Measurements from ENCODE around the gene AGRP.
A peak's percentile ranks its signal among the peaks of the same experiment; 100 is the strongest.

Gene AGRP

DNA sequence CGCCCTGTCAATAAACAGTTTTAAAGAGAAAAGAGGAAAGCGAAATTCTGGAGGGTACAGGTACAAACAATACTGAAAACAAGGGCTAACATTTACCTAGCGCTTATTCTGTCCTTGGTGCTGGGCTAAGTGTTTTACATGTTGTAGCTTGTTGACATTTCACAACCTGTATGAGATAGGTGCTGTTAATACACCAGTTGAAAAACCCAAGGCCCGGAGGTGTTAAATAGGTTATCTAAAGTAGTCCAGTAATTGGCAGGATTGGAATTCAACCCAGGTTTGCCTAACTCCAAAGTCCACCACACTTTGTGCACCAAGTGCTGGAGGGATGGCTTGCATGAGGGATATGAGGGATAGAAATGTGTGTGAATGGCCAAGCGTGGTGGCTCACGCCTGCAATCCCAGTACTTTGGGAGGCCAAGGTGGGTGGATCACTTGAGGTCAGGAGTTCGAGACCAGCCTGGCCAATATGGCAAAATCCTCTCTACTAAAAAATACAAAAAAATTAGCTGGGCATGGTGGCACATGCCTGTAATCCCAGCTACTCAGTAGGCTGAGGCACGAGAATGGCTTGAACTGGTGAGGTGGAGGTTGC, 5.3 kb downstream of the AGRP start:
- H3K27ac ChIP-seq (ENCODE audit: extremely low read depth, low read depth, low read length): no peak overlapping the region
- no peaks in the 10 kb centered on the region for H3K9me3 ChIP-seq (ENCODE audit: control insufficient read depth, insufficient read depth, low read depth, low read length)
- H3K36me3 ChIP-seq (ENCODE audit: control insufficient read depth in 2 of 2, insufficient read depth in 1 of 2, low read length in 2 of 2): peaks cover 0 to 15% of the 10 kb centered on the region in 2 experiments; a peak in 1 of 3 replicates
- H3K4me3 ChIP-seq (ENCODE audit: low read depth, low read length): no peak overlapping the region
- CTCF ChIA-PET: interaction anchor here (0.6 to 1.7 kb wide), 4 partner anchors 12 to 447 kb away, joined by 3 to 4 read pairs (median 4); no protein-coding TSS in a partner anchor
- H3K4me1 ChIP-seq (ENCODE audit: control insufficient read depth, insufficient read depth, low read length): peaks cover 6% of the 10 kb centered on the region; the same call in 1 of the 2 replicates
- POLR2A ChIA-PET: no interaction called here
- TF ChIP-seq, protein P1, sequence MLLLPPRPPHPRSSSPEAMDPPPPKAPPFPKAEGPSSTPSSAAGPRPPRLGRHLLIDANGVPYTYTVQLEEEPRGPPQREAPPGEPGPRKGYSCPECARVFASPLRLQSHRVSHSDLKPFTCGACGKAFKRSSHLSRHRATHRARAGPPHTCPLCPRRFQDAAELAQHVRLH (tag by site-specific recombination; IDR thresholded peaks at IDR 0.05): no peak
- TF ChIP-seq, protein P2, sequence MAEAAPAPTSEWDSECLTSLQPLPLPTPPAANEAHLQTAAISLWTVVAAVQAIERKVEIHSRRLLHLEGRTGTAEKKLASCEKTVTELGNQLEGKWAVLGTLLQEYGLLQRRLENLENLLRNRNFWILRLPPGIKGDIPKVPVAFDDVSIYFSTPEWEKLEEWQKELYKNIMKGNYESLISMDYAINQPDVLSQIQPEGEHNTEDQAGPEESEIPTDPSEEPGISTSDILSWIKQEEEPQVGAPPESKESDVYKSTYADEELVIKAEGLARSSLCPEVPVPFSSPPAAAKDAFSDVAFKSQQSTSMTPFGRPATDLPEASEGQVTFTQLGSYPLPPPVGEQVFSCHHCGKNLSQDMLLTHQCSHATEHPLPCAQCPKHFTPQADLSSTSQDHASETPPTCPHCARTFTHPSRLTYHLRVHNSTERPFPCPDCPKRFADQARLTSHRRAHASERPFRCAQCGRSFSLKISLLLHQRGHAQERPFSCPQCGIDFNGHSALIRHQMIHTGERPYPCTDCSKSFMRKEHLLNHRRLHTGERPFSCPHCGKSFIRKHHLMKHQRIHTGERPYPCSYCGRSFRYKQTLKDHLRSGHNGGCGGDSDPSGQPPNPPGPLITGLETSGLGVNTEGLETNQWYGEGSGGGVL (tag by site-specific recombination; IDR thresholded peaks at IDR 0.05): no peak
- TF ChIP-seq, protein P3, sequence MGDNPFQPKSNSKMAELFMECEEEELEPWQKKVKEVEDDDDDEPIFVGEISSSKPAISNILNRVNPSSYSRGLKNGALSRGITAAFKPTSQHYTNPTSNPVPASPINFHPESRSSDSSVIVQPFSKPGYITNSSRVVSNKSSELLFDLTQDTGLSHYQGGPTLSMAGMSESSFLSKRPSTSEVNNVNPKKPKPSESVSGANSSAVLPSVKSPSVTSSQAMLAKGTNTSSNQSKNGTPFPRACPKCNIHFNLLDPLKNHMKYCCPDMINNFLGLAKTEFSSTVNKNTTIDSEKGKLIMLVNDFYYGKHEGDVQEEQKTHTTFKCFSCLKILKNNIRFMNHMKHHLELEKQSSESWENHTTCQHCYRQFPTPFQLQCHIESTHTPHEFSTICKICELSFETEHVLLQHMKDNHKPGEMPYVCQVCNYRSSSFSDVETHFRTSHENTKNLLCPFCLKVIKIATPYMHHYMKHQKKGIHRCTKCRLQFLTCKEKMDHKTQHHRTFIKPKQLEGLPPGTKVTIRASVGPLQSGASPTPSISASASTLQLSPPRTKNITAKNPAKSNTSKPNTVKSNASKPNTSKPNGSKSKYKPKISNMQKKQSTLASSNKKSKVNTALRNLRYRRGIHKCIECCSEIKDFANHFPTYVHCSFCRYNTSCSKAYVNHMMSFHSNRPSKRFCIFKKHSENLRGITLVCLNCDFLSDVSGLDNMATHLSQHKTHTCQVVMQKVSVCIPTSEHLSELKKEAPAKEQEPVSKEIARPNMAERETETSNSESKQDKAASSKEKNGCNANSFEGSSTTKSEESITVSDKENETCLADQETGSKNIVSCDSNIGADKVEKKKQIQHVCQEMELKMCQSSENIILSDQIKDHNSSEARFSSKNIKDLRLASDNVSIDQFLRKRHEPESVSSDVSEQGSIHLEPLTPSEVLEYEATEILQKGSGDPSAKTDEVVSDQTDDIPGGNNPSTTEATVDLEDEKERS (tag by site-specific recombination; IDR thresholded peaks at IDR 0.05): no peak
- no peak for TF ChIP-seq YY1 (tag by site-specific recombination; IDR thresholded peaks at IDR 0.05)

DNA sequence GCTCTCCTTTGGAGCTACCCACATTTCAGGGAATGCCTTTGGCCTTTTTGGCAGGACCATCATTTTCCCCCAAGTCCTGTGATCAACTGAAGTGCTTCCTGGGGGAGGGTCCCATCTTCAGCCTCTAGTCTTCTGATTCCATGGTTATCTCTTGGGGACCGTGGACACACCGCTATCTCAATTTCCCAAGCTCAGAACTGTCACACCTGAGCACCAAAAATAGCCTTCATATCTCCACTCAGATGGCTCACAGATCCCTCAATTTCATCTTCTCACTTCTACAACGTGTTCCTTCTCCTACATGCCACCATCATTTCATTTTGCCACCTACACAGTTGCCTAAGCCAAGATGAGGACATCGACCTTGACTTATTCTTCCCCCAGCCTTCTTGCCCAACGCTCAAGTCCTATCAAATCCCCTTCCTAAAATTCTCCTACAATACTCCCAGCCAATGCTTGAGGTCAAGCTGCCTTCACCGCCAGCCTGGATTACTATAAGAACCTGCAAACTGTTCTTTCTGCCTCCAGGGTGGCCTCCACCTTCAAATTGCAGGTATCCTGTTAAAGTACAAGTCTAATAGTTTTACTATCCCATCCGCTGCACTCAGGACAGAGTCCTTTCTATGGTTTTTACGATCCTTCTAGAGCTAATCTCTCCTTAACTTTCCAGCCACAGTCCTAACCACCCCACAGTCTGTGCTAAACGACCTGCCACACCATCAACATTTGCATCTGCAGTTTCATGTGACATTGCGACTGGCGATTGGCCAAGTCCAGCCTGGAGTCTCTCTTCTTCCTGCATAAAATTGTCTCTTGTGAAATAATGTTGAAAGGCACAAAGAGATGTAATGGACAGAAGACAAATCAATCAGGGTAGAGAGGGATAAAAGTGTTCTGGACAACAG, 8.5 kb downstream of the AGRP start:
- Histone ChIP-seq H3K9me3 (ENCODE audit: control insufficient read depth, insufficient read depth, low read depth, low read length) (no peaks in the 10 kb centered on the region), H3K36me3 (ENCODE audit: control insufficient read depth in 2 of 2, insufficient read depth in 1 of 2, low read length in 2 of 2) (peaks cover 0 to 15% of the 10 kb centered on the region in 2 experiments; a peak in 1 of 3 replicates), H3K4me3 (ENCODE audit: low read depth, low read length) (no peak overlapping the region), H3K27ac (ENCODE audit: extremely low read depth, low read depth, low read length) (no peak overlapping the region), H3K4me1 (ENCODE audit: control insufficient read depth, insufficient read depth, low read length) (peaks cover 6% of the 10 kb centered on the region; the same call in 1 of the 2 replicates)
- CTCF ChIA-PET: interaction anchor here (0.7 to 2.7 kb wide), 2 partner anchors 10 to 149 kb away, joined by 3 to 24 read pairs; no protein-coding TSS in a partner anchor
- POLR2A ChIA-PET: no interaction called here
- no peak for TF ChIP-seq TRIM28 (IDR thresholded peaks at IDR 0.05; ENCODE audit: borderline replicate concordance, low read length)
- TF ChIP-seq, protein P4, sequence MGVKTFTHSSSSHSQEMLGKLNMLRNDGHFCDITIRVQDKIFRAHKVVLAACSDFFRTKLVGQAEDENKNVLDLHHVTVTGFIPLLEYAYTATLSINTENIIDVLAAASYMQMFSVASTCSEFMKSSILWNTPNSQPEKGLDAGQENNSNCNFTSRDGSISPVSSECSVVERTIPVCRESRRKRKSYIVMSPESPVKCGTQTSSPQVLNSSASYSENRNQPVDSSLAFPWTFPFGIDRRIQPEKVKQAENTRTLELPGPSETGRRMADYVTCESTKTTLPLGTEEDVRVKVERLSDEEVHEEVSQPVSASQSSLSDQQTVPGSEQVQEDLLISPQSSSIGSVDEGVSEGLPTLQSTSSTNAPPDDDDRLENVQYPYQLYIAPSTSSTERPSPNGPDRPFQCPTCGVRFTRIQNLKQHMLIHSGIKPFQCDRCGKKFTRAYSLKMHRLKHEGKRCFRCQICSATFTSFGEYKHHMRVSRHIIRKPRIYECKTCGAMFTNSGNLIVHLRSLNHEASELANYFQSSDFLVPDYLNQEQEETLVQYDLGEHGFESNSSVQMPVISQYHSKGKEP (tag by site-specific recombination; IDR thresholded peaks at IDR 0.05): peak; percentile 36; the same call in 1 of the 2 replicates

DNA sequence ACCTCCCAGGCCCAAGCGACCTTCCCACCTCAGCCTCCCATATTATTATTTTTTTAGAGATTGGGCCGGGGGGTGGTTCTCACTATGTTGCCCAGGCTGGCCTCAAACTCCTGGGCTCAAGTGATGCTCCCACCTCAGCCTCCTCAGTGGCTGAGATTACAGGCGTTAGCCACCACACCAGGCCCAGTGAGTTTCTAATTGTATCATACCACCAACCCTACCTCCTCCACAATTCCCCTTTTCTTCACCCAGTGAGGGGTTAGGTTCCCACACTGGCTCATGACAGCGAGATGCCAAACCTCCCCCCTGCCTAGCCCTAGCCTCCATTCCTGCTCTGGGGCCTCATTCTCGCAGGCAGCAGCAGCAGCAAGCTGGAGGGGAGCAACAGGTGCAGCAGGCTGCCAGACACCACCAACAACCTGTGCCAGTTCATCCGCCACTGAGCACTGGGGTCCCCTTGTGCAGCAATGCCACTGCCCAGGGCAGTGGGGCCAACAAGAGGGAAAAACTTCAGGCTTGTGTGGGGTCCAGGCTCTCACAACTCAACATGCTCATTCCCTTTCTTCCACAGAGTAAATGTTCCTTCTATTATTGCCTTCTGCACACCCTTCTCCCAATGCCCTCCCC, 11.5 kb downstream of the AGRP start:
- CTCF ChIA-PET: interaction anchor here (0.6 to 1.6 kb wide), 2 partner anchors 9 to 42 kb away, joined by 3 to 4 read pairs; partner anchors contain the start of gene ATP6V0D1
- Histone ChIP-seq H3K4me1 (ENCODE audit: control insufficient read depth, insufficient read depth, low read length) (peaks cover 6% of the 10 kb centered on the region; the same call in 1 of the 2 replicates), H3K9me3 (ENCODE audit: control insufficient read depth, insufficient read depth, low read depth, low read length) (no peaks in the 10 kb centered on the region), H3K27ac (ENCODE audit: extremely low read depth, low read depth, low read length) (no peak overlapping the region), H3K36me3 (ENCODE audit: control insufficient read depth in 2 of 2, insufficient read depth in 1 of 2, low read length in 2 of 2) (peaks cover 0 to 10% of the 10 kb centered on the region in 2 experiments; a peak in 1 of 3 replicates), H3K4me3 (ENCODE audit: low read depth, low read length) (no peak overlapping the region)
- POLR2A ChIA-PET: interaction anchor here (1.1 kb wide), 1 partner anchor 185 kb away, joined by 4 read pairs; no protein-coding TSS in a partner anchor
- TF ChIP-seq, protein P5, sequence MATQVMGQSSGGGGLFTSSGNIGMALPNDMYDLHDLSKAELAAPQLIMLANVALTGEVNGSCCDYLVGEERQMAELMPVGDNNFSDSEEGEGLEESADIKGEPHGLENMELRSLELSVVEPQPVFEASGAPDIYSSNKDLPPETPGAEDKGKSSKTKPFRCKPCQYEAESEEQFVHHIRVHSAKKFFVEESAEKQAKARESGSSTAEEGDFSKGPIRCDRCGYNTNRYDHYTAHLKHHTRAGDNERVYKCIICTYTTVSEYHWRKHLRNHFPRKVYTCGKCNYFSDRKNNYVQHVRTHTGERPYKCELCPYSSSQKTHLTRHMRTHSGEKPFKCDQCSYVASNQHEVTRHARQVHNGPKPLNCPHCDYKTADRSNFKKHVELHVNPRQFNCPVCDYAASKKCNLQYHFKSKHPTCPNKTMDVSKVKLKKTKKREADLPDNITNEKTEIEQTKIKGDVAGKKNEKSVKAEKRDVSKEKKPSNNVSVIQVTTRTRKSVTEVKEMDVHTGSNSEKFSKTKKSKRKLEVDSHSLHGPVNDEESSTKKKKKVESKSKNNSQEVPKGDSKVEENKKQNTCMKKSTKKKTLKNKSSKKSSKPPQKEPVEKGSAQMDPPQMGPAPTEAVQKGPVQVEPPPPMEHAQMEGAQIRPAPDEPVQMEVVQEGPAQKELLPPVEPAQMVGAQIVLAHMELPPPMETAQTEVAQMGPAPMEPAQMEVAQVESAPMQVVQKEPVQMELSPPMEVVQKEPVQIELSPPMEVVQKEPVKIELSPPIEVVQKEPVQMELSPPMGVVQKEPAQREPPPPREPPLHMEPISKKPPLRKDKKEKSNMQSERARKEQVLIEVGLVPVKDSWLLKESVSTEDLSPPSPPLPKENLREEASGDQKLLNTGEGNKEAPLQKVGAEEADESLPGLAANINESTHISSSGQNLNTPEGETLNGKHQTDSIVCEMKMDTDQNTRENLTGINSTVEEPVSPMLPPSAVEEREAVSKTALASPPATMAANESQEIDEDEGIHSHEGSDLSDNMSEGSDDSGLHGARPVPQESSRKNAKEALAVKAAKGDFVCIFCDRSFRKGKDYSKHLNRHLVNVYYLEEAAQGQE (tag by site-specific recombination; IDR thresholded peaks at IDR 0.05): no peak
- TF ChIP-seq ZNF549 (tag by site-specific recombination; IDR thresholded peaks at IDR 0.05) (no peak), ZSCAN16 (tag by site-specific recombination; IDR thresholded peaks at IDR 0.05) (no peak), ZNF335 (tag by site-specific recombination; conservative IDR thresholded peaks at IDR 0.05) (no peak), SCRT1 (tag by site-specific recombination; IDR thresholded peaks at IDR 0.05; ENCODE audit: borderline replicate concordance) (peak; percentile 95), SCRT2 (tag by site-specific recombination; IDR thresholded peaks at IDR 0.05) (peak; percentile 97), ZSCAN30 (tag by site-specific recombination; IDR thresholded peaks at IDR 0.05) (no peak)

Data from HEK293 (cell line).